Hepatocyte (in vitro differentiated cells): Measurements from ENCODE around the gene NAV2. TPM values are rescaled to one million over a fixed set of nuclear protein-coding genes. Genes with fewer than 3 reads are reported as not detected.

Experiments
- DNase-seq: peaks from one replicate; pipeline ENCODE4 v3.0.0-alpha.2; 2016; ENCODE audit warnings: low spot score
- H2AFZ ChIP-seq: fragments of 200-600 bp; sonication (generic); 2 replicates; pipeline ENCODE4 v1.6.0; 2016; ENCODE audit warnings: antibody characterized with exemption, mild to moderate bottlenecking
- H3K27ac ChIP-seq: fragments of 200-600 bp; sonication (generic); 2 replicates; pipeline ENCODE4 v1.5.1; 2016; ENCODE audit warnings: mild to moderate bottlenecking
- H3K27me3 ChIP-seq: fragments of 200-600 bp; sonication (generic); 2 replicates; pipeline ENCODE4 v1.6.1; 2016
- H3K36me3 ChIP-seq: fragments of 200-600 bp; sonication (generic); replicated peaks from 2 replicates; pipeline ENCODE4 v1.5.1; 2016; ENCODE audit warnings: low read depth; ENCODE audit not compliant: insufficient read depth
- H3K4me1 ChIP-seq: fragments of 200-600 bp; sonication (generic); 2 replicates; pipeline ENCODE4 v1.5.1; 2016; ENCODE audit warnings: mild to moderate bottlenecking, moderate library complexity; ENCODE audit not compliant: insufficient read depth
- H3K4me2 ChIP-seq: fragments of 200-600 bp; sonication (generic); 2 replicates; pipeline ENCODE4 v1.6.0; 2016
- H3K4me3 ChIP-seq: fragments of 200-600 bp; sonication (generic); 2 replicates; pipeline ENCODE4 v1.5.1; 2016; ENCODE audit warnings: mild to moderate bottlenecking
- H3K79me2 ChIP-seq: fragments of 200-600 bp; sonication (generic); 2 replicates; pipeline ENCODE4 v1.6.0; 2017; ENCODE audit warnings: mild to moderate bottlenecking
- H3K9me2 ChIP-seq: fragments of 200-600 bp; sonication (generic); replicated peaks from 2 replicates; pipeline ENCODE4 v1.6.0; 2017; ENCODE audit warnings: mild to moderate bottlenecking; ENCODE audit not compliant: insufficient read depth
- H3K9me3 ChIP-seq: fragments of 200-600 bp; sonication (generic); 2 replicates; pipeline ENCODE4 v1.5.1; 2016; ENCODE audit warnings: low read depth, mild to moderate bottlenecking
- H4K20me1 ChIP-seq: fragments of 200-600 bp; sonication (generic); 2 replicates; pipeline ENCODE4 v1.6.0; 2016; ENCODE audit warnings: mild to moderate bottlenecking; ENCODE audit not compliant: insufficient read depth, poor library complexity, severe bottlenecking
- EZH2 ChIP-seq: fragments of 200-600 bp; sonication (generic); IDR thresholded peaks from 2 replicates; pipeline ENCODE4 v1.6.1; 2016; ENCODE audit warnings: antibody characterized with exemption, mild to moderate bottlenecking, borderline replicate concordance
- EZH2phosphoT487 ChIP-seq: fragments of 200-600 bp; sonication (generic); IDR thresholded peaks from one replicate; pipeline ENCODE4 v1.6.1; 2018; ENCODE audit warnings: antibody characterized with exemption, mild to moderate bottlenecking, low read depth, moderate library complexity; ENCODE audit not compliant: unreplicated experiment, severe bottlenecking
- WGBS: methylation state at CpG from one replicate; pipeline ENCODE4 v1.1.6; 2016; ENCODE audit warnings: low lambda C conversion rate; ENCODE audit errors: missing lambda C conversion rate; 5-methylcytosine and 5-hydroxymethylcytosine counted together
- polyA plus RNA-seq: library from polyadenylated mRNA; unstranded; fragments of >200 nt; fragmentation: Nextera tagmentation; extraction: Ambion mirVana; gene quantifications from 2 replicates; pipeline ENCODE4 v1.2.1, GENCODE V29; 2016
- total RNA-seq: library from RNA; depleted of rRNA; stranded (reverse); fragments of >200 nt; gene quantifications from 2 replicates; pipeline ENCODE4 v1.2.3, GENCODE V29; 2014
- TF ChIP-seq, protein P1 (sequence below): fragments of 200-600 bp; sonication (generic); IDR thresholded peaks from 2 replicates; pipeline ENCODE4 v1.5.1; 2016; ENCODE audit warnings: antibody characterized with exemption, mild to moderate bottlenecking; ENCODE audit not compliant: poor library complexity

Gene NAV2
- total and polyA plus RNA-seq, 2 experiments from 2014 or later, result 23.7 to 30.8 TPM

DNA sequence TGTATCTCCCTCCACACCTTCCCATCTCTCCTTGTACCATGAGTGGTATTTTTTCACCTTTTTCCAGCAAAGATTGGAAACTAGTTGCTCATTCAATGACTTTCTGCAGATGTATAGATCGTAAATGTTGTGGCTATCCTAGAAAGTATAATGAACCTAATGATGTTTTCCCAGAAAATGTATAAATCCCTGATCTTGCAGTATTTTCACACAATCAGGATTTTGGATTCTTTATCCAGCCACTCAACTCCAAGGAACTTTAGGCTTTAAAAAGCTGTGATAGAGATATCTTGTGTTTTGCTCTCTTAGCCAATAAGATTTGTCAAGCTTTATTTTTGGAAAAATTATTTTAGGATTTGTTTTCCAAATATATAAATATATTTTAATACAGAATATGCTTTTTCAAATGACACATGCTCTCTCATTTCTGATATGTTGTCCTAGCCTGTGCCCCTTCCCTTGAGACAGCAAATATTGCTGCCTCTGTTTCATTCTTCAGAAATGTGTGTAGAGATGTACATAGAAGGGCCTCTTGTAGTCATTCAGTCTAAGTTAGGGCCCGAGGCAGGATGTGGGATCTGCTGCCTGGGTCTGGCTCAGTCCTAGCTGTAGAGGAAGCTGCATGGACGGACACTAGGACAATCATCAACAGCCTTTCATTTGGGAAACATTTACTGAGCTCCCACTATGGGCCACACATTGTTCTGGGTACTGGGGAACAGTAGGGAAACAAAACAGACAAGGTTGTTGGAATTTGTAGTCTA, 62.4 kb downstream of the NAV2 start:
- WGBS, result 93% methylated on average over 3 of the region's 3 CpGs

GRCh38 chr11:19775622-19776021, 63.0 kb downstream of the NAV2 start:
- no peak overlapping the region for H2AFZ ChIP-seq
- no peak overlapping the region for H3K4me3 ChIP-seq
- DNase-seq, result no peak
- H3K36me3 ChIP-seq, result no peaks in the 10 kb centered on the region
- H3K27me3 ChIP-seq, result no peaks in the 10 kb centered on the region
- H3K9me2 ChIP-seq, result no peaks in the 10 kb centered on the region
- no peak overlapping the region for H3K4me2 ChIP-seq
- H3K27ac ChIP-seq, result no peak overlapping the region
- H3K9me3 ChIP-seq, result no peaks in the 10 kb centered on the region
- H3K4me1 ChIP-seq, result no peaks in the 10 kb centered on the region
- 96% methylated on average over 4 of the region's 4 CpGs for WGBS
- TF ChIP-seq EZH2 (no peak), EZH2phosphoT487 (no peak)
- TF ChIP-seq, protein P1, sequence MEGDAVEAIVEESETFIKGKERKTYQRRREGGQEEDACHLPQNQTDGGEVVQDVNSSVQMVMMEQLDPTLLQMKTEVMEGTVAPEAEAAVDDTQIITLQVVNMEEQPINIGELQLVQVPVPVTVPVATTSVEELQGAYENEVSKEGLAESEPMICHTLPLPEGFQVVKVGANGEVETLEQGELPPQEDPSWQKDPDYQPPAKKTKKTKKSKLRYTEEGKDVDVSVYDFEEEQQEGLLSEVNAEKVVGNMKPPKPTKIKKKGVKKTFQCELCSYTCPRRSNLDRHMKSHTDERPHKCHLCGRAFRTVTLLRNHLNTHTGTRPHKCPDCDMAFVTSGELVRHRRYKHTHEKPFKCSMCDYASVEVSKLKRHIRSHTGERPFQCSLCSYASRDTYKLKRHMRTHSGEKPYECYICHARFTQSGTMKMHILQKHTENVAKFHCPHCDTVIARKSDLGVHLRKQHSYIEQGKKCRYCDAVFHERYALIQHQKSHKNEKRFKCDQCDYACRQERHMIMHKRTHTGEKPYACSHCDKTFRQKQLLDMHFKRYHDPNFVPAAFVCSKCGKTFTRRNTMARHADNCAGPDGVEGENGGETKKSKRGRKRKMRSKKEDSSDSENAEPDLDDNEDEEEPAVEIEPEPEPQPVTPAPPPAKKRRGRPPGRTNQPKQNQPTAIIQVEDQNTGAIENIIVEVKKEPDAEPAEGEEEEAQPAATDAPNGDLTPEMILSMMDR, result no peak
- no peaks in the 10 kb centered on the region for H4K20me1 ChIP-seq
- peaks cover 34% of the 10 kb centered on the region for H3K79me2 ChIP-seq

More for the DNA sequence above, 62.4 kb downstream of the NAV2 start:
- Histone ChIP-seq H3K27ac (no peak overlapping the region), H3K9me3 (no peaks in the 10 kb centered on the region), H3K4me3 (no peak overlapping the region), H3K4me2 (no peak overlapping the region), H4K20me1 (no peaks in the 10 kb centered on the region), H3K27me3 (no peaks in the 10 kb centered on the region), H3K36me3 (no peaks in the 10 kb centered on the region), H3K79me2 (peaks cover 27% of the 10 kb centered on the region), H2AFZ (no peak overlapping the region), H3K9me2 (no peaks in the 10 kb centered on the region), H3K4me1 (peaks cover 5% of the 10 kb centered on the region)
- TF ChIP-seq, protein P1, result no peak
- TF ChIP-seq EZH2phosphoT487 (no peak), EZH2 (no peak)
- no peak for DNase-seq

GRCh38 chr11:19777039-19777376, 64.4 kb downstream of the NAV2 start:
- WGBS, result no CpG with 5 or more reads among the region's 48 CpGs
- Histone ChIP-seq H3K79me2 (peaks cover 47% of the 10 kb centered on the region), H3K4me1 (no peaks in the 10 kb centered on the region), H4K20me1 (no peaks in the 10 kb centered on the region), H3K4me3 (peak overlapping the region; percentile 83), H2AFZ (peak overlapping the region; percentile 50), H3K4me2 (peak overlapping the region; percentile 96), H3K9me2 (no peaks in the 10 kb centered on the region), H3K27me3 (no peaks in the 10 kb centered on the region), H3K9me3 (no peaks in the 10 kb centered on the region), H3K36me3 (no peaks in the 10 kb centered on the region), H3K27ac (peak overlapping the region; percentile 87)
- TF ChIP-seq EZH2phosphoT487 (no peak), EZH2 (no peak)
- TF ChIP-seq, protein P1, result no peak
- peak; percentile 71 for DNase-seq
